ENCODE measurements around the gene EMILIN1. TPM values are rescaled to one million over a fixed set of nuclear protein-coding genes. Genes with fewer than 3 reads are reported as not detected.

Gene EMILIN1
- total and polyA plus RNA-seq, 2 donors (not counting 1 experiment from before 2014, with no cell fraction given) = 0.24 to 0.52 TPM

- H3K4me3 ChIP-seq (ENCODE audit: control extremely low read depth in 1 of 5, extremely low read depth in 1 of 5, insufficient read depth in 1 of 5, low read depth in 2 of 5, low read length in 4 of 5) = peak overlapping the region; percentile 64 to 93 (median 78)
- H3K79me2 ChIP-seq (ENCODE audit: control insufficient read depth, insufficient read depth, low read length) = peaks cover 44% of the 10 kb centered on the region
- peaks cover 29% of the 10 kb centered on the region for H3K4me1 Mint-ChIP-seq
- peak overlapping the region; percentile 93 for H2AFZ ChIP-seq (ENCODE audit: insufficient read depth, low read depth, low read length, poor library complexity, severe bottlenecking)
- peak overlapping the region; percentile 95 for H3K4me3 Mint-ChIP-seq
- H3K27ac Mint-ChIP-seq = peak overlapping the region; percentile 93
- ATAC-seq (ENCODE audit: low read depth) = no peak
- peak overlapping the region; percentile 13 to 78 for H3K27ac ChIP-seq (ENCODE audit: low read length in 2 of 2)
- ChIA-PET POLR2A (interaction anchor here (2.4 kb wide), 1 partner anchor 17 kb away, joined by 12 read pairs; the partner anchor contains the start of gene AGBL5), CTCF (interaction anchor here (1.2 to 4.9 kb wide), 3 partner anchors 17 to 71 kb away, joined by 3 to 21 read pairs (median 4); partner anchors contain the start of genes AGBL5 and OST4)
- peaks cover 16 to 23% of the 10 kb centered on the region in 2 donors for H3K4me1 ChIP-seq (ENCODE audit: control insufficient read depth in 2 of 2, insufficient read depth in 2 of 2, low read length in 2 of 2)
- no peaks in the 10 kb centered on the region for H3K9me3 ChIP-seq (ENCODE audit: control extremely low read depth in 1 of 3, control insufficient read depth in 2 of 3, insufficient read depth in 1 of 3, low read length in 2 of 3)
- H3K27me3 Mint-ChIP-seq = no peaks in the 10 kb centered on the region
- H3K9ac ChIP-seq (ENCODE audit: low read length) = peak overlapping the region; percentile 78
- peaks cover 41% of the 10 kb centered on the region for H4K20me1 ChIP-seq (ENCODE audit: control insufficient read depth, insufficient read depth, low read length, poor library complexity, severe bottlenecking)
- TF ChIP-seq CTCF (IDR thresholded peaks at IDR 0.05) (no peak), EZH2 (IDR thresholded peaks at IDR 0.05; ENCODE audit: borderline replicate concordance, insufficient read depth, low read depth, low read length, poor library complexity, severe bottlenecking) (no peak)
- no peaks in the 10 kb centered on the region for H3K9me3 Mint-ChIP-seq (ENCODE audit: insufficient read depth)
- DNase-seq = no peak
- WGBS (ENCODE audit: insufficient coverage) = 1% methylated on average over 6 of the region's 11 CpGs
- H3K4me2 ChIP-seq (replicated peaks; ENCODE audit: low read depth, low read length, poor library complexity, severe bottlenecking) = peak overlapping the region; percentile 79
- no peaks in the 10 kb centered on the region for H3K27me3 ChIP-seq (replicated peaks in 1 of 4; ENCODE audit: control extremely low read depth in 1 of 4, control insufficient read depth in 3 of 4, insufficient read depth in 4 of 4, low read length in 3 of 4)
- intact Hi-C loops (cut with micrococcal nuclease) = no loop called here
- H3K36me3 ChIP-seq (replicated peaks in 1 of 2; ENCODE audit: control extremely low read depth in 1 of 2, control insufficient read depth in 1 of 2, extremely low read depth in 1 of 2, insufficient read depth in 2 of 2, low read length in 1 of 2) = peaks cover 1 to 35% of the 10 kb centered on the region in 2 experiments
These were observed 45.1 kb upstream of the EMILIN1 start for GRCh38 chr2:27033253-27033852.

GRCh38 chr2:27038012-27038411 lies 40.4 kb upstream of the EMILIN1 start:
- DNase-seq (no peak), ATAC-seq (ENCODE audit: low read depth) (no peak)
- Histone ChIP-seq H3K4me1 (ENCODE audit: control insufficient read depth in 2 of 2, insufficient read depth in 2 of 2, low read length in 2 of 2) (peaks cover 39 to 52% of the 10 kb centered on the region in 2 donors), H3K4me3 (ENCODE audit: control extremely low read depth in 1 of 5, extremely low read depth in 1 of 5, insufficient read depth in 1 of 5, low read depth in 2 of 5, low read length in 4 of 5) (no peak overlapping the region), H3K4me2 (replicated peaks; ENCODE audit: low read depth, low read length, poor library complexity, severe bottlenecking) (no peak overlapping the region), H2AFZ (ENCODE audit: insufficient read depth, low read depth, low read length, poor library complexity, severe bottlenecking) (no peak overlapping the region), H3K9me3 (ENCODE audit: control extremely low read depth in 1 of 3, control insufficient read depth in 2 of 3, insufficient read depth in 1 of 3, low read length in 2 of 3) (no peaks in the 10 kb centered on the region), H3K36me3 (replicated peaks in 1 of 2; ENCODE audit: control extremely low read depth in 1 of 2, control insufficient read depth in 1 of 2, extremely low read depth in 1 of 2, insufficient read depth in 2 of 2, low read length in 1 of 2) (peaks cover 1 to 64% of the 10 kb centered on the region in 2 experiments), H3K27me3 (replicated peaks in 1 of 4; ENCODE audit: control extremely low read depth in 1 of 4, control insufficient read depth in 3 of 4, insufficient read depth in 4 of 4, low read length in 3 of 4) (no peaks in the 10 kb centered on the region), H3K9ac (ENCODE audit: low read length) (no peak overlapping the region), H4K20me1 (ENCODE audit: control insufficient read depth, insufficient read depth, low read length, poor library complexity, severe bottlenecking) (peaks cover 42% of the 10 kb centered on the region), H3K27ac (ENCODE audit: low read length in 2 of 2) (no peak overlapping the region), H3K79me2 (ENCODE audit: control insufficient read depth, insufficient read depth, low read length) (peaks cover 24% of the 10 kb centered on the region)
- H3K4me3 Mint-ChIP-seq = no peak overlapping the region
- peaks cover 43% of the 10 kb centered on the region for H3K4me1 Mint-ChIP-seq
- whole genome bisulfite sequencing (ENCODE audit: insufficient coverage) = 98% methylated on average over 6 of the region's 6 CpGs
- H3K9me3 Mint-ChIP-seq (ENCODE audit: insufficient read depth) = no peaks in the 10 kb centered on the region
- intact Hi-C loops (cut with micrococcal nuclease) = no loop called here
- H3K27me3 Mint-ChIP-seq = no peaks in the 10 kb centered on the region
- CTCF ChIA-PET = interaction anchor here (1.0 kb wide), 1 partner anchor 13 kb away, joined by 4 read pairs; the partner anchor contains the start of gene AGBL5
- TF ChIP-seq CTCF (IDR thresholded peaks at IDR 0.05) = no peak
- TF ChIP-seq EZH2 (IDR thresholded peaks at IDR 0.05; ENCODE audit: borderline replicate concordance, insufficient read depth, low read depth, low read length, poor library complexity, severe bottlenecking) = no peak
- H3K27ac Mint-ChIP-seq = no peak overlapping the region
- POLR2A ChIA-PET = interaction anchor here (0.5 kb wide), 2 partner anchors 265 to 274 kb away, joined by 3 to 4 read pairs; no protein-coding TSS in a partner anchor
